GM10248 (cell line): ENCODE results near the gene DCPS.

Experiments used
- CTCF ChIA-PET: fragments of 300-600 bp; sonication (Branson Sonifier 250); formaldehyde crosslinking; extraction: SDS; loops from one replicate; lab custom pipeline; 2021; ENCODE audit warnings: antibody characterized with exemption; lab: Yijun Ruan, JAX
- POLR2A ChIA-PET: fragments of 350-650 bp; sonication (Branson Sonifier 250); formaldehyde crosslinking; extraction: SDS; loops from one replicate; lab custom pipeline; 2020; ENCODE audit warnings: antibody characterized with exemption; lab: Yijun Ruan, JAX
- DNase-seq: peaks from one replicate; pipeline ENCODE4 v3.0.0; 2012; ENCODE audit errors: extremely low spot score
- CTCF ChIP-seq: IDR thresholded peaks from 2 replicates; pipeline ENCODE4 v1.5.1; 2012; ENCODE audit warnings: mild to moderate bottlenecking, low read depth; ENCODE audit errors: extremely low read depth, missing control alignments, control extremely low read depth

The DCPS gene

GRCh38 chr11:126262216-126262615, 41.6 kb upstream of the DCPS start:
- POLR2A ChIA-PET, result interaction anchor here (1.1 kb wide), 1 partner anchor 9 kb away, joined by 8 read pairs; no protein-coding TSS in a partner anchor
- TF ChIP-seq CTCF, result no peak
- CTCF ChIA-PET, result interaction anchor here (0.7 to 1.5 kb wide), 8 partner anchors 9 to 45 kb away, joined by 3 to 7 read pairs (median 3); no protein-coding TSS in a partner anchor
- DNase-seq, result no peak

GRCh38 chr11:126263489-126263888, 40.4 kb upstream of the DCPS start:
- DNase-seq, result no peak
- ChIA-PET POLR2A (interaction anchor here (1.1 kb wide), 1 partner anchor 10 kb away, joined by 8 read pairs; no protein-coding TSS in a partner anchor), CTCF (interaction anchor here (1.3 to 1.5 kb wide), 2 partner anchors 12 to 19 kb away, joined by 3 to 4 read pairs; no protein-coding TSS in a partner anchor)
- no peak for TF ChIP-seq CTCF

- DNase-seq, result no peak
- POLR2A ChIA-PET, result interaction anchor here (0.6 to 1.1 kb wide), 2 partner anchors 11 to 17 kb away, joined by 4 to 6 read pairs; no protein-coding TSS in a partner anchor
- TF ChIP-seq CTCF, result no peak
- CTCF ChIA-PET, result no interaction called here
Measured at GRCh38 chr11:126265811-126266210, 38.0 kb upstream of the DCPS start.

GRCh38 chr11:126267650-126268049, 36.2 kb upstream of the DCPS start:
- TF ChIP-seq CTCF, result no peak
- CTCF ChIA-PET, result no interaction called here
- DNase-seq, result no peak
- POLR2A ChIA-PET, result interaction anchor here (1.0 kb wide), 1 partner anchor 9 kb away, joined by 3 read pairs; no protein-coding TSS in a partner anchor

GRCh38 chr11:126268361-126268707, 35.5 kb upstream of the DCPS start:
- DNase-seq, result no peak
- ChIA-PET POLR2A (interaction anchor here (1.0 kb wide), 1 partner anchor 10 kb away, joined by 3 read pairs; no protein-coding TSS in a partner anchor), CTCF (interaction anchor here (1.0 to 1.5 kb wide), 2 partner anchors 10 to 32 kb away, joined by 5 to 6 read pairs; no protein-coding TSS in a partner anchor)
- TF ChIP-seq CTCF, result no peak

GRCh38 chr11:126268708-126269579, 34.9 kb upstream of the DCPS start, which contains the start of the genes FOXRED1 and SRPRA:
Gene FOXRED1, plus strand, starts transcription at chr11:126269154. Its CDS starts 53 bp downstream, at chr11:126269207.
Gene SRPRA, minus strand, starts transcription at chr11:126268895. Its CDS starts 91 bp downstream, at chr11:126268804.
- DNase-seq, result peak; percentile 100
- ChIA-PET CTCF (interaction anchor here (1.0 to 1.5 kb wide), 3 partner anchors 11 to 211 kb away, joined by 5 to 7 read pairs (median 6); no protein-coding TSS in a partner anchor), POLR2A (interaction anchor here (1.0 to 1.2 kb wide), 2 partner anchors 10 to 38 kb away, joined by 3 read pairs; no protein-coding TSS in a partner anchor)
- TF ChIP-seq CTCF, result no peak
